Endothelial cell (in vitro differentiated cells): ENCODE results near the gene PDE4B. TPM values are rescaled to one million over a fixed set of nuclear protein-coding genes. Genes with fewer than 3 reads are reported as not detected.
"Not testable (repeated sequence)": the region's sequence is repeated elsewhere in the genome, so short reads cannot be mapped to it uniquely, and the experiment has no call there.

Source experiments
- DNase-seq: peaks from one replicate; pipeline ENCODE4 v3.0.0; 2021; ENCODE audit warnings: low spot score
- H3K27ac Mint-ChIP-seq: one replicate; pipeline ENCODE4 v1.8.0; 2021; ENCODE audit warnings: mixed read lengths, inconsistent platforms; ENCODE audit not compliant: unreplicated experiment
- H3K27me3 Mint-ChIP-seq: one replicate; pipeline ENCODE4 v1.8.0; 2021; ENCODE audit warnings: mild to moderate bottlenecking, moderate library complexity, mixed read lengths, inconsistent platforms; ENCODE audit not compliant: unreplicated experiment
- H3K36me3 Mint-ChIP-seq: one replicate; pipeline ENCODE4 v1.8.0; 2021; ENCODE audit warnings: mild to moderate bottlenecking, low read depth, mixed read lengths, inconsistent platforms; ENCODE audit not compliant: unreplicated experiment
- H3K4me1 Mint-ChIP-seq: one replicate; pipeline ENCODE4 v1.8.0; 2021; ENCODE audit warnings: mild to moderate bottlenecking, mixed read lengths, inconsistent platforms; ENCODE audit not compliant: unreplicated experiment
- H3K4me3 Mint-ChIP-seq: one replicate; pipeline ENCODE4 v1.8.0; 2021; ENCODE audit warnings: mild to moderate bottlenecking, mixed read lengths, inconsistent platforms; ENCODE audit not compliant: unreplicated experiment
- H3K9me3 Mint-ChIP-seq: one replicate; pipeline ENCODE4 v1.8.0; 2021; ENCODE audit warnings: mixed read lengths, inconsistent platforms; ENCODE audit not compliant: unreplicated experiment
- CTCF ChIP-seq: fragments of 200-600 bp; sonication (generic); IDR thresholded peaks from one replicate; pipeline ENCODE4 v1.5.0; 2021; ENCODE audit warnings: antibody characterized with exemption; ENCODE audit not compliant: unreplicated experiment
- total RNA-seq: library from RNA; stranded (reverse); fragmentation: NEBNext Ultra II Directional; extraction: Animal tissue kit (Norgen Biotek cat#: 25700); gene quantifications from one replicate; pipeline ENCODE4 v1.2.1, GENCODE V29; 2021; ENCODE audit not compliant: unreplicated experiment

The PDE4B gene
- total RNA-seq, 1 donor from 2014 or later = 45.6 TPM

- peaks cover 7% of the 10 kb centered on the region for H3K27me3 Mint-ChIP-seq
- DNase-seq = no peak
- no peak for TF ChIP-seq CTCF
- no peak overlapping the region for H3K4me3 Mint-ChIP-seq
- H3K27ac Mint-ChIP-seq = no peak overlapping the region
- peaks cover 15% of the 10 kb centered on the region for H3K9me3 Mint-ChIP-seq
- H3K36me3 Mint-ChIP-seq = peaks cover 15% of the 10 kb centered on the region
- peaks cover 9% of the 10 kb centered on the region for H3K4me1 Mint-ChIP-seq
Observed at GRCh38 chr1:66418021-66418420, 625.3 kb downstream of the PDE4B start.

GRCh38 chr1:66420171-66420570 is 627.5 kb downstream of the PDE4B start:
- H3K4me3 Mint-ChIP-seq, DNase-seq, H3K27me3 Mint-ChIP-seq, H3K27ac Mint-ChIP-seq, H3K4me1 Mint-ChIP-seq: not testable (repeated sequence)
- Mint-ChIP-seq H3K36me3 (peaks cover 15% of the 10 kb centered on the region), H3K9me3 (peaks cover 15% of the 10 kb centered on the region)

- Mint-ChIP-seq H3K9me3 (peaks cover 15% of the 10 kb centered on the region), H3K36me3 (peaks cover 15% of the 10 kb centered on the region)
- not testable (repeated sequence) for H3K4me3 Mint-ChIP-seq, H3K27me3 Mint-ChIP-seq, H3K27ac Mint-ChIP-seq, H3K4me1 Mint-ChIP-seq, DNase-seq
Observed at GRCh38 chr1:66420906-66421305, 628.2 kb downstream of the PDE4B start.

GRCh38 chr1:66422804-66423203 is 630.1 kb downstream of the PDE4B start:
- H3K27me3 Mint-ChIP-seq = peaks cover 5% of the 10 kb centered on the region

More at GRCh38 chr1:66422804-66423203, 630.1 kb downstream of the PDE4B start:
- Mint-ChIP-seq H3K9me3 (peaks cover 20% of the 10 kb centered on the region), H3K4me1 (no peaks in the 10 kb centered on the region), H3K27ac (no peak overlapping the region), H3K36me3 (peaks cover 14% of the 10 kb centered on the region), H3K4me3 (no peak overlapping the region)
- TF ChIP-seq CTCF = no peak
- DNase-seq = no peak
